Measurements from ENCODE around the gene CCDC158. TPM values are rescaled to one million over a fixed set of nuclear protein-coding genes. Genes with fewer than 3 reads are reported as not detected.

Gene CCDC158
- total RNA-seq, 2 experiments from 2014 or later, result not detected

GRCh38 chr4:76373919-76374552 lies 46.9 kb downstream of the CCDC158 start:
- POLR2A ChIA-PET, result interaction anchor here (0.7 kb wide), 2 partner anchors 201 to 798 kb away, joined by 3 read pairs; no protein-coding TSS in a partner anchor

GRCh38 chr4:76366737-76367136 lies 54.2 kb downstream of the CCDC158 start:
- no peak overlapping the region for H2AFZ ChIP-seq (ENCODE audit: low read length)
- H4K20me1 ChIP-seq (ENCODE audit: insufficient read depth, low read length), result no peaks in the 10 kb centered on the region
- POLR2A ChIA-PET, result no interaction called here
- TF ChIP-seq EZH2phosphoT487 (IDR thresholded peaks at IDR 0.05; ENCODE audit: borderline replicate concordance, low read depth, low read length), result no peak
- TF ChIP-seq CTCF (conservative IDR thresholded peaks at IDR 0.05; ENCODE audit: low read length), result no peak
- CTCF ChIA-PET (ENCODE audit: unreplicated experiment), result no interaction called here
- DNase-seq (ENCODE audit: low spot score), result no peak
- BruUV-seq (replicated peaks), result no TSS peak
- no peaks in the 10 kb centered on the region for H3K79me2 ChIP-seq (ENCODE audit: insufficient read depth, low read depth, low read length)
- no peak overlapping the region for H3K27ac ChIP-seq (ENCODE audit: low read depth, low read length, poor library complexity, severe bottlenecking)
- no peaks in the 10 kb centered on the region for H3K4me1 ChIP-seq (ENCODE audit: insufficient read depth, low read length, poor library complexity, severe bottlenecking)
- no peaks in the 10 kb centered on the region for H3K9me2 ChIP-seq (ENCODE audit: insufficient read depth, low read length)
- H3K4me2 ChIP-seq (ENCODE audit: low read length), result no peak overlapping the region
- no peaks in the 10 kb centered on the region for H3K9me3 ChIP-seq (ENCODE audit: low read length)
- intact Hi-C loops (cut with micrococcal nuclease; ENCODE audit: unreplicated experiment), result no loop called here
- H3K36me3 ChIP-seq (ENCODE audit: insufficient read depth, low read length), result no peaks in the 10 kb centered on the region
- H3K4me3 ChIP-seq (ENCODE audit: low read depth, low read length, poor library complexity, severe bottlenecking), result no peak overlapping the region

More at GRCh38 chr4:76373919-76374552, 46.9 kb downstream of the CCDC158 start:
- DNase-seq (ENCODE audit: low spot score), result no peak
- no TSS peak for BruUV-seq (replicated peaks)
- Histone ChIP-seq H3K27ac (ENCODE audit: low read depth, low read length, poor library complexity, severe bottlenecking) (no peak overlapping the region), H3K36me3 (ENCODE audit: insufficient read depth, low read length) (no peaks in the 10 kb centered on the region), H3K9me2 (ENCODE audit: insufficient read depth, low read length) (no peaks in the 10 kb centered on the region), H4K20me1 (ENCODE audit: insufficient read depth, low read length) (no peaks in the 10 kb centered on the region), H3K4me1 (ENCODE audit: insufficient read depth, low read length, poor library complexity, severe bottlenecking) (no peaks in the 10 kb centered on the region), H3K79me2 (ENCODE audit: insufficient read depth, low read depth, low read length) (no peaks in the 10 kb centered on the region), H2AFZ (ENCODE audit: low read length) (no peak overlapping the region), H3K4me2 (ENCODE audit: low read length) (no peak overlapping the region), H3K9me3 (ENCODE audit: low read length) (no peaks in the 10 kb centered on the region), H3K4me3 (ENCODE audit: low read depth, low read length, poor library complexity, severe bottlenecking) (no peak overlapping the region)
- CTCF ChIA-PET (ENCODE audit: unreplicated experiment), result no interaction called here
- no peak for TF ChIP-seq CTCF (conservative IDR thresholded peaks at IDR 0.05; ENCODE audit: low read length)
- no peak for TF ChIP-seq EZH2phosphoT487 (IDR thresholded peaks at IDR 0.05; ENCODE audit: borderline replicate concordance, low read depth, low read length)
- intact Hi-C loops (cut with micrococcal nuclease; ENCODE audit: unreplicated experiment), result no loop called here

- Histone ChIP-seq H3K4me2 (ENCODE audit: low read length) (no peak overlapping the region), H2AFZ (ENCODE audit: low read length) (no peak overlapping the region)
- TF ChIP-seq CTCF (conservative IDR thresholded peaks at IDR 0.05; ENCODE audit: low read length), result no peak
- no peak for TF ChIP-seq EZH2phosphoT487 (IDR thresholded peaks at IDR 0.05; ENCODE audit: borderline replicate concordance, low read depth, low read length)
Observed at GRCh38 chr4:76365636-76366035, 55.3 kb downstream of the CCDC158 start.

More at GRCh38 chr4:76365636-76366035, 55.3 kb downstream of the CCDC158 start:
- DNase-seq (ENCODE audit: low spot score), result no peak
- H3K9me2 ChIP-seq (ENCODE audit: insufficient read depth, low read length), result no peaks in the 10 kb centered on the region
- POLR2A ChIA-PET, result no interaction called here
- no TSS peak for BruUV-seq (replicated peaks)
- no peaks in the 10 kb centered on the region for H3K79me2 ChIP-seq (ENCODE audit: insufficient read depth, low read depth, low read length)
- no peaks in the 10 kb centered on the region for H4K20me1 ChIP-seq (ENCODE audit: insufficient read depth, low read length)
- no peaks in the 10 kb centered on the region for H3K36me3 ChIP-seq (ENCODE audit: insufficient read depth, low read length)
- H3K27ac ChIP-seq (ENCODE audit: low read depth, low read length, poor library complexity, severe bottlenecking), result no peak overlapping the region
- no peaks in the 10 kb centered on the region for H3K4me1 ChIP-seq (ENCODE audit: insufficient read depth, low read length, poor library complexity, severe bottlenecking)
- CTCF ChIA-PET (ENCODE audit: unreplicated experiment), result interaction anchor here (0.7 kb wide), 1 partner anchor 12 kb away, joined by 3 read pairs; no protein-coding TSS in a partner anchor
- intact Hi-C loops (cut with micrococcal nuclease; ENCODE audit: unreplicated experiment), result no loop called here
- no peak overlapping the region for H3K4me3 ChIP-seq (ENCODE audit: low read depth, low read length, poor library complexity, severe bottlenecking)
- no peaks in the 10 kb centered on the region for H3K9me3 ChIP-seq (ENCODE audit: low read length)
